ENCODE data around the gene ZNF774.

ZNF774 gene

GRCh38 chr15:90320062-90320884, 31.8 kb upstream of the ZNF774 start:
- no peaks in the 10 kb centered on the region for H3K36me3 ChIP-seq
- H3K27ac ChIP-seq, result no peak overlapping the region
- H3K9me3 ChIP-seq, result no peaks in the 10 kb centered on the region
- no peaks in the 10 kb centered on the region for H4K20me1 ChIP-seq
- H3K4me2 ChIP-seq, result peak overlapping the region; percentile 62
- no peaks in the 10 kb centered on the region for H3K27me3 ChIP-seq
- peaks cover 11% of the 10 kb centered on the region; the same call in 1 of the 2 replicates for H3K4me1 ChIP-seq
- no peak overlapping the region for H3K4me3 ChIP-seq
- TF ChIP-seq Cebpa-rat (IDR thresholded peaks at IDR 0.05), result no peak
- no peak overlapping the region for H3K9ac ChIP-seq

GRCh38 chr15:90320885-90321278, 31.2 kb upstream of the ZNF774 start:
- no peak for TF ChIP-seq Cebpa-rat (IDR thresholded peaks at IDR 0.05)

DNA sequence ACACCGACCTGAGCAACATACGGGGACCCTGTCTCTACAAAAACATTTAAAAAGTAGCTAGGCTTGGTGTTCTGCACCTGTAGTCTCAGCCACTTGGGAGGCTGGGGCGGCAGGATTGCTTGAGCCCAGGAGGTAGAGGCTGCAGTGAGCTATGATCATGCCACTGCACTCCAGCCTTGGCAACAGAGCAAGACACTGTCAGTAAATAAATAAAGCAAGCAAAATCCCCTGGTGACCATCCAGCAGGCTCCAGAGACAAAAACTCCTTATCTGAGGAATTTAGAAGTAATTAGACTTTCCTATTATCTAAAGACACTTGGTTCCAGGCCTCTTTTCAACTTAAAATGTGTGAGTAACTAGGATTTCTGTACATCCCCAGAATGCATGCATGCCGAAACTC, 29.5 kb upstream of the ZNF774 start:
- H3K27me3 ChIP-seq, result no peaks in the 10 kb centered on the region

More at GRCh38 chr15:90320885-90321278, 31.2 kb upstream of the ZNF774 start:
- Histone ChIP-seq H3K4me1 (peaks cover 11% of the 10 kb centered on the region; the same call in 1 of the 2 replicates), H3K27ac (no peak overlapping the region), H3K4me2 (no peak overlapping the region), H3K36me3 (no peaks in the 10 kb centered on the region), H3K4me3 (no peak overlapping the region), H3K27me3 (no peaks in the 10 kb centered on the region), H3K9ac (no peak overlapping the region), H3K9me3 (no peaks in the 10 kb centered on the region), H4K20me1 (no peaks in the 10 kb centered on the region)

GRCh38 chr15:90325726-90326125, 26.4 kb upstream of the ZNF774 start:
- Histone ChIP-seq H3K27me3 (no peaks in the 10 kb centered on the region), H3K9me3 (no peaks in the 10 kb centered on the region), H3K9ac (no peak overlapping the region), H3K4me3 (no peak overlapping the region), H4K20me1 (no peaks in the 10 kb centered on the region), H3K36me3 (no peaks in the 10 kb centered on the region), H3K27ac (no peak overlapping the region), H3K4me2 (no peak overlapping the region), H3K4me1 (peaks cover 7% of the 10 kb centered on the region; the same call in 1 of the 2 replicates)
- no peak for TF ChIP-seq Cebpa-rat (IDR thresholded peaks at IDR 0.05)

More for the DNA sequence above, 29.5 kb upstream of the ZNF774 start:
- H3K9ac ChIP-seq, result no peak overlapping the region
- no peaks in the 10 kb centered on the region for H3K36me3 ChIP-seq
- no peak overlapping the region for H3K27ac ChIP-seq
- peaks cover 11% of the 10 kb centered on the region; the same call in 1 of the 2 replicates for H3K4me1 ChIP-seq
- peak overlapping the region; percentile 16; the same call in 1 of the 2 replicates for H3K4me2 ChIP-seq
- no peaks in the 10 kb centered on the region for H4K20me1 ChIP-seq
- no peaks in the 10 kb centered on the region for H3K9me3 ChIP-seq
- no peak overlapping the region for H3K4me3 ChIP-seq
- TF ChIP-seq Cebpa-rat (IDR thresholded peaks at IDR 0.05), result no peak

GRCh38 chr15:90326441-90326840, 25.6 kb upstream of the ZNF774 start:
- Histone ChIP-seq H3K4me1 (peaks cover 7% of the 10 kb centered on the region; the same call in 1 of the 2 replicates), H3K27ac (no peak overlapping the region), H3K9me3 (no peaks in the 10 kb centered on the region), H3K4me2 (no peak overlapping the region), H3K4me3 (no peak overlapping the region), H3K27me3 (no peaks in the 10 kb centered on the region), H4K20me1 (no peaks in the 10 kb centered on the region), H3K36me3 (no peaks in the 10 kb centered on the region), H3K9ac (no peak overlapping the region)
- TF ChIP-seq Cebpa-rat (IDR thresholded peaks at IDR 0.05), result no peak

DNA sequence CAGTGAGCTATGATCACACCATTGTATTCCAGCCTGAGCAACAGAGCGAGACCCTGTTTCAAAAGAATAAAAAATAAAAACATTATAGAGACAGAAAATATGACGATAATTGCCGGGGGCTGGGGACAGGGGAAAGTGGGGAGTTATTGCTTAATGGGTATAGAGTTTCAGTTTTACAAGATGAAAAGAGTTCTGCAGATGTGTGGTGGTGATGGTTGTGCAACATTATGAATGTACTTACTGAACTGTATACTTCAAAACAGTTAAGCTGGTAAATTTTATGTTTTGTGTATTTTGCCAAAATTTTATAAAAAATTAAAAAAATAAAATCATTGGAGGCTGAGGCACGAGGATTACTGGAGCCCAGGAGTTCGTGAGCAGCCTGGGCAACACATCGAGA, 24.8 kb upstream of the ZNF774 start:
- H3K4me3 ChIP-seq, result no peak overlapping the region
- H3K27ac ChIP-seq, result no peak overlapping the region
- H3K27me3 ChIP-seq, result no peaks in the 10 kb centered on the region
- H3K9me3 ChIP-seq, result no peaks in the 10 kb centered on the region
- peaks cover 7% of the 10 kb centered on the region; the same call in 1 of the 2 replicates for H3K4me1 ChIP-seq
- H3K4me2 ChIP-seq, result no peak overlapping the region
- TF ChIP-seq Cebpa-rat (IDR thresholded peaks at IDR 0.05), result no peak
- no peaks in the 10 kb centered on the region for H3K36me3 ChIP-seq
- no peaks in the 10 kb centered on the region for H4K20me1 ChIP-seq
- H3K9ac ChIP-seq, result no peak overlapping the region

DNA sequence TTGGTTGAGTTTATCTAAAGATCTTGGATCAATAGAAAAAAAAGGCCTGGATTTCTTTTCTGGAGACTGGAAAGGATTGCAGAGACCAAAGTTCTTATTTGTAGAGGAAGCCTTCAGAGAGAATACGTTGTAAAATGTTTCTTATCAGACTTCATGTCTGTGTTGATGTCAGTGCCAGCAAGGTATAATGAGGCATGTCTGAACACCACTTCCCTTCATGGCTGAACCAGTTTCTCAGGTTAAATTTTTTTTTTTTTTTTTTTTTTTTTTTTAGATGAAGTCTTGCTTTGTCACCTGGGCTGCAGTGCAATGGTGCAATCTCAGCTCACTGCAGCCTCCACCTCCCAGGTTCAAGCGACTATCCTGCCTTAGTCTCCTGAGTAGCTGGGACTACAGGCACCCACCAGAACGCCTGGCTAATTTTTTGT, 17.8 kb upstream of the ZNF774 start:
- no peak overlapping the region for H3K27ac ChIP-seq
- H3K4me1 ChIP-seq, result peaks cover 12% of the 10 kb centered on the region
- no peaks in the 10 kb centered on the region for H3K36me3 ChIP-seq
- H3K9ac ChIP-seq, result no peak overlapping the region
- no peaks in the 10 kb centered on the region for H4K20me1 ChIP-seq
- TF ChIP-seq Cebpa-rat (IDR thresholded peaks at IDR 0.05), result no peak
- no peak overlapping the region for H3K4me2 ChIP-seq
- no peaks in the 10 kb centered on the region for H3K27me3 ChIP-seq
- no peak overlapping the region for H3K4me3 ChIP-seq
- H3K9me3 ChIP-seq, result no peaks in the 10 kb centered on the region

GRCh38 chr15:90336705-90337141, 15.4 kb upstream of the ZNF774 start:
- H3K4me3 ChIP-seq, result no peak overlapping the region
- no peak for TF ChIP-seq Cebpa-rat (IDR thresholded peaks at IDR 0.05)
- no peaks in the 10 kb centered on the region for H3K27me3 ChIP-seq
- no peaks in the 10 kb centered on the region for H4K20me1 ChIP-seq
- no peak overlapping the region for H3K9ac ChIP-seq
- no peaks in the 10 kb centered on the region for H3K36me3 ChIP-seq
- peak overlapping the region; percentile 44 for H3K4me2 ChIP-seq
- peaks cover 12% of the 10 kb centered on the region for H3K4me1 ChIP-seq
- no peaks in the 10 kb centered on the region for H3K9me3 ChIP-seq
- H3K27ac ChIP-seq, result no peak overlapping the region

GRCh38 chr15:90337256-90337655, 14.8 kb upstream of the ZNF774 start:
- Histone ChIP-seq H3K9ac (no peak overlapping the region), H4K20me1 (no peaks in the 10 kb centered on the region), H3K36me3 (no peaks in the 10 kb centered on the region), H3K27me3 (no peaks in the 10 kb centered on the region), H3K4me1 (peaks cover 17% of the 10 kb centered on the region), H3K4me3 (no peak overlapping the region), H3K4me2 (peak overlapping the region; percentile 44), H3K9me3 (no peaks in the 10 kb centered on the region), H3K27ac (no peak overlapping the region)
- no peak for TF ChIP-seq Cebpa-rat (IDR thresholded peaks at IDR 0.05)

DNA sequence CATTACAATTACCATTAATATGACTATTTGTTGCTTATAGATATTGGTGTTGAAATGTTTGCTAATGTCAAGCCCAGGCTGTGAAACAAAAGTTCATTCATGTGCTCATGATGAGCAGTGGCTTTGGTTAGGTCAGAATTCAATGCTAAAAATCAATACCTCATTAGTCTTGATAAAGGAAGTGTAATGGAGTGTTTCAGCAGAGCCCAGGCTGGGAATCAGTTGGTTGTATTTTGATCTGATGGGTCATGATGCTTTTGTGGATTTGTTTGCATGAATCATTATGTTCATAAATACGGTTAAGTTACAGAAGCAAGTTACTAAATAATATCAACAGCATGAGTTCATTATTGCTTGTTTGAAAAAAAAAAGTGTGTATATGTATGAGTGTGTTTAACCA, 13.6 kb upstream of the ZNF774 start:
- Histone ChIP-seq H4K20me1 (no peaks in the 10 kb centered on the region), H3K4me2 (no peak overlapping the region), H3K4me3 (no peak overlapping the region), H3K36me3 (no peaks in the 10 kb centered on the region), H3K27ac (no peak overlapping the region), H3K4me1 (peaks cover 30% of the 10 kb centered on the region), H3K9ac (no peak overlapping the region), H3K9me3 (no peaks in the 10 kb centered on the region), H3K27me3 (no peaks in the 10 kb centered on the region)
- no peak for TF ChIP-seq Cebpa-rat (IDR thresholded peaks at IDR 0.05)
